Measurements from ENCODE around the gene SNAPIN. TPM values are rescaled to one million over a fixed set of nuclear protein-coding genes. Genes with fewer than 3 reads are reported as not detected.

The SNAPIN gene
- total RNA-seq, 1 experiment from 2014 or later = 29.0 TPM

DNA sequence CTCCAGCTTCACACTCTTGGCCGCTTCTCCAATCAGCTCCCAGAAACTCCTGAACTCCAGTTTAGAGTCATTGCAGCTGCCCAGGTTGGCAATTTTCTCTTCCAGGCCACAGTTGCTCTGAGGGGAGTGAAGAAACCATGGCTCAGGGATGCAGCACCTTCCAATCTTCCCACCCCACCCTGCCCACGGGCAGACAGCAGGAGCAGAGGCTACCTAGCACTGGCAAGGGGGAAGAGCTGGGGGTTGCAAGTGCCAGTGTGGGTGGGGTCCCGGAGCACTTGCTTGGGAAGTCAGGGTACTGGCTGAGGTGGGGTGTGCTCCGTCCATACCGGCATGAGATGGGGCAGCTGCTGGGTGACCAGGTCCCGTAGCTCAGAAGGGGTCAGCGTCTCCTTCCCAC lies 43.6 kb upstream of the SNAPIN start:
- no peak overlapping the region for H3K23ac ChIP-seq (ENCODE audit: insufficient read length, low read depth, low read length)
- no peaks in the 10 kb centered on the region for H3K79me2 ChIP-seq (ENCODE audit: insufficient read depth, low read length)
- H3K18ac ChIP-seq (ENCODE audit: insufficient read length, low read depth, low read length) = no peak overlapping the region
- no peak overlapping the region for H2BK15ac ChIP-seq (ENCODE audit: low read depth, low read length)
- H3K27me3 ChIP-seq (ENCODE audit: insufficient read depth, low read length) = no peaks in the 10 kb centered on the region
- H2AK5ac ChIP-seq (ENCODE audit: insufficient read length, low read length) = no peak overlapping the region
- no peak overlapping the region for H3K4ac ChIP-seq (ENCODE audit: low read depth, low read length)
- no peak overlapping the region for H4K8ac ChIP-seq (replicated peaks; ENCODE audit: insufficient read length, low read depth, low read length)
- Mint-ChIP-seq H3K4me1 (peaks cover 23 to 48% of the 10 kb centered on the region in 2 experiments), H3K36me3 (ENCODE audit: insufficient read depth in 1 of 3, low read depth in 3 of 3) (peaks cover 5 to 8% (median 5%) of the 10 kb centered on the region in 3 experiments; a peak in 5 of 7 replicates), H3K27ac (no peak overlapping the region), H3K9me3 (no peaks in the 10 kb centered on the region), H3K27me3 (ENCODE audit: low read depth) (no peaks in the 10 kb centered on the region; the same call in 1 of the 2 replicates), H3K4me3 (no peak overlapping the region)
- no peak overlapping the region for H4K91ac ChIP-seq (ENCODE audit: insufficient read length, low read depth, low read length)
- TF ChIP-seq, protein P1, sequence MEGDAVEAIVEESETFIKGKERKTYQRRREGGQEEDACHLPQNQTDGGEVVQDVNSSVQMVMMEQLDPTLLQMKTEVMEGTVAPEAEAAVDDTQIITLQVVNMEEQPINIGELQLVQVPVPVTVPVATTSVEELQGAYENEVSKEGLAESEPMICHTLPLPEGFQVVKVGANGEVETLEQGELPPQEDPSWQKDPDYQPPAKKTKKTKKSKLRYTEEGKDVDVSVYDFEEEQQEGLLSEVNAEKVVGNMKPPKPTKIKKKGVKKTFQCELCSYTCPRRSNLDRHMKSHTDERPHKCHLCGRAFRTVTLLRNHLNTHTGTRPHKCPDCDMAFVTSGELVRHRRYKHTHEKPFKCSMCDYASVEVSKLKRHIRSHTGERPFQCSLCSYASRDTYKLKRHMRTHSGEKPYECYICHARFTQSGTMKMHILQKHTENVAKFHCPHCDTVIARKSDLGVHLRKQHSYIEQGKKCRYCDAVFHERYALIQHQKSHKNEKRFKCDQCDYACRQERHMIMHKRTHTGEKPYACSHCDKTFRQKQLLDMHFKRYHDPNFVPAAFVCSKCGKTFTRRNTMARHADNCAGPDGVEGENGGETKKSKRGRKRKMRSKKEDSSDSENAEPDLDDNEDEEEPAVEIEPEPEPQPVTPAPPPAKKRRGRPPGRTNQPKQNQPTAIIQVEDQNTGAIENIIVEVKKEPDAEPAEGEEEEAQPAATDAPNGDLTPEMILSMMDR (conservative IDR thresholded peaks at IDR 0.05) = no peak
- no peaks in the 10 kb centered on the region for H3K9me3 ChIP-seq (ENCODE audit: control insufficient read depth, low read depth, low read length)
- H2BK20ac ChIP-seq (ENCODE audit: low read depth, low read length, poor library complexity, severe bottlenecking) = no peak overlapping the region
- no peak for DNase-seq
- no peak overlapping the region for H4K5ac ChIP-seq (ENCODE audit: insufficient read length, low read depth, low read length)
- H3T11ph ChIP-seq (ENCODE audit: low read length) = no peak overlapping the region
- no peaks in the 10 kb centered on the region for H3K23me2 ChIP-seq (ENCODE audit: insufficient read length, low read depth, low read length, poor library complexity, severe bottlenecking)
- no peak overlapping the region for H2BK120ac ChIP-seq (ENCODE audit: low read depth, low read length, poor library complexity, severe bottlenecking)
- H3K79me1 ChIP-seq (ENCODE audit: insufficient read depth, low read depth, low read length, poor library complexity, severe bottlenecking) = no peaks in the 10 kb centered on the region
- H3K14ac ChIP-seq (ENCODE audit: insufficient read depth, low read length) = no peak overlapping the region
- no peak overlapping the region for H2BK5ac ChIP-seq (ENCODE audit: insufficient read length, low read length)
- no peak overlapping the region for H3K4me2 ChIP-seq (ENCODE audit: insufficient read depth, insufficient read length, low read length)
- WGBS (ENCODE audit: extremely low coverage, insufficient read length, low lambda C conversion rate) = no CpG with 5 or more reads among the region's 7 CpGs
- H3K27ac ChIP-seq (ENCODE audit: insufficient read length, low read depth, low read length) = no peak overlapping the region
- no peak overlapping the region for H3K56ac ChIP-seq (ENCODE audit: insufficient read length, low read depth, low read length)
- H2BK12ac ChIP-seq (ENCODE audit: insufficient read length, low read depth, low read length) = no peak overlapping the region
- no peaks in the 10 kb centered on the region for H4K20me1 ChIP-seq (ENCODE audit: control insufficient read depth, insufficient read depth, insufficient read length)
- H3K4me1 ChIP-seq (ENCODE audit: insufficient read depth, low read length) = peaks cover 4% of the 10 kb centered on the region; the same call in 1 of the 2 replicates
- H3K9ac ChIP-seq (ENCODE audit: extremely low read depth, insufficient read length, low read length) = no peak overlapping the region
- H2AFZ ChIP-seq (ENCODE audit: low read length) = no peak overlapping the region

Measured in H9 (cell line).